ENCODE results near the gene FBXO2. TPM values are rescaled to one million over a fixed set of nuclear protein-coding genes. Genes with fewer than 3 reads are reported as not detected.
"Not testable (repeated sequence)": the region's sequence is repeated elsewhere in the genome, so short reads cannot be mapped to it uniquely, and the experiment has no call there.

FBXO2 gene
- total RNA-seq, 1 donor from 2014 or later = 6.1 TPM

GRCh38 chr1:11639372-11639771, 14.9 kb downstream of the FBXO2 start:
- FAIRE-seq (no peak), DNase-seq (ENCODE audit: low spot score in 2 of 2) (no peak)

- FAIRE-seq (no peak), DNase-seq (ENCODE audit: low spot score in 2 of 2) (no peak)
Measured at GRCh38 chr1:11638121-11638520, 16.1 kb downstream of the FBXO2 start.

GRCh38 chr1:11634365-11635192, 19.6 kb downstream of the FBXO2 start:
- FAIRE-seq (no peak), DNase-seq (ENCODE audit: low spot score in 2 of 2) (no peak)

GRCh38 chr1:11629184-11630016, 24.8 kb downstream of the FBXO2 start:
- DNase-seq (ENCODE audit: low spot score in 2 of 2) (no peak), FAIRE-seq (no peak)

GRCh38 chr1:11628767-11629166, 25.5 kb downstream of the FBXO2 start:
- DNase-seq (ENCODE audit: low spot score in 2 of 2) (no peak), FAIRE-seq (no peak)

GRCh38 chr1:11626551-11626950, 27.7 kb downstream of the FBXO2 start:
- FAIRE-seq (no peak), DNase-seq (ENCODE audit: low spot score in 2 of 2) (no peak)

- DNase-seq (ENCODE audit: low spot score in 2 of 2) = no peak
- no peak for FAIRE-seq
Measured at GRCh38 chr1:11623702-11624101, 30.5 kb downstream of the FBXO2 start.

GRCh38 chr1:11622398-11622797, 31.8 kb downstream of the FBXO2 start:
- DNase-seq (ENCODE audit: low spot score in 2 of 2) (no peak), FAIRE-seq (no peak)

- FAIRE-seq = no peak
Measured at GRCh38 chr1:11620924-11621323, 33.3 kb downstream of the FBXO2 start.

GRCh38 chr1:11620405-11620804, 33.8 kb downstream of the FBXO2 start:
- FAIRE-seq (no peak), DNase-seq (ENCODE audit: low spot score in 2 of 2) (no peak)

More at GRCh38 chr1:11620924-11621323, 33.3 kb downstream of the FBXO2 start:
- no peak for DNase-seq (ENCODE audit: low spot score in 2 of 2)

GRCh38 chr1:11617741-11618140, 36.5 kb downstream of the FBXO2 start:
- DNase-seq (ENCODE audit: low spot score in 2 of 2) = no peak
- no peak for FAIRE-seq

- DNase-seq (ENCODE audit: low spot score in 2 of 2) (no peak), FAIRE-seq (no peak)
Measured at GRCh38 chr1:11617314-11617713, 36.9 kb downstream of the FBXO2 start.

- FAIRE-seq = no peak
Measured at GRCh38 chr1:11616766-11617165, 37.5 kb downstream of the FBXO2 start.

GRCh38 chr1:11615090-11615489, 39.1 kb downstream of the FBXO2 start:
- DNase-seq (ENCODE audit: low spot score in 2 of 2) = no peak

More at GRCh38 chr1:11616766-11617165, 37.5 kb downstream of the FBXO2 start:
- no peak for DNase-seq (ENCODE audit: low spot score in 2 of 2)

GRCh38 chr1:11613347-11613746, 40.9 kb downstream of the FBXO2 start:
- FAIRE-seq (no peak), DNase-seq (ENCODE audit: low spot score in 2 of 2) (no peak)

More at GRCh38 chr1:11615090-11615489, 39.1 kb downstream of the FBXO2 start:
- no peak for FAIRE-seq

- FAIRE-seq (no peak), DNase-seq (ENCODE audit: low spot score in 2 of 2) (no peak)
Measured at GRCh38 chr1:11611638-11612327, 42.4 kb downstream of the FBXO2 start.

- no peak for FAIRE-seq
- DNase-seq (ENCODE audit: low spot score in 2 of 2) = no peak
Measured at GRCh38 chr1:11610629-11611180, 43.5 kb downstream of the FBXO2 start.

- not testable (repeated sequence) for FAIRE-seq; DNase-seq (ENCODE audit: low spot score in 2 of 2)
Measured at GRCh38 chr1:11609378-11609777, 44.9 kb downstream of the FBXO2 start.

GRCh38 chr1:11608596-11609130, 45.6 kb downstream of the FBXO2 start:
- FAIRE-seq; DNase-seq (ENCODE audit: low spot score in 2 of 2): not testable (repeated sequence)

- no peak for FAIRE-seq
- DNase-seq (ENCODE audit: low spot score in 2 of 2) = no peak
Measured at GRCh38 chr1:11606775-11607174, 47.5 kb downstream of the FBXO2 start.
